Right lobe of liver (tissue), 4 donors: Measurements from ENCODE around the gene TNPO1.

ENCODE experiments used
- POLR2A ChIP-seq: fragments of 450-650 bp; IDR thresholded peaks from one replicate; pipeline ENCODE4 v1.6.1; 2017; ENCODE audit warnings: antibody characterized with exemption, mild to moderate bottlenecking
- TF ChIP-seq, protein P1 (sequence below), 4 donors: fragments of 200-600 bp in 3 of 4; fragments of 450-650 bp in 1 of 4; IDR thresholded peaks; one replicate each; pipeline versions ENCODE4 v1.5.1 to v1.8.0; 2016 to 2022; ENCODE audit warnings: antibody characterized with exemption in 4 of 4, mild to moderate bottlenecking in 2 of 4
- donor health status: DM: no; HTN: no; CAD: no.
- donor health status: DM: no; HTN: no; CAD: no.
- donor health status: DM: no; HTN: yes; CAD: no.

DNA sequence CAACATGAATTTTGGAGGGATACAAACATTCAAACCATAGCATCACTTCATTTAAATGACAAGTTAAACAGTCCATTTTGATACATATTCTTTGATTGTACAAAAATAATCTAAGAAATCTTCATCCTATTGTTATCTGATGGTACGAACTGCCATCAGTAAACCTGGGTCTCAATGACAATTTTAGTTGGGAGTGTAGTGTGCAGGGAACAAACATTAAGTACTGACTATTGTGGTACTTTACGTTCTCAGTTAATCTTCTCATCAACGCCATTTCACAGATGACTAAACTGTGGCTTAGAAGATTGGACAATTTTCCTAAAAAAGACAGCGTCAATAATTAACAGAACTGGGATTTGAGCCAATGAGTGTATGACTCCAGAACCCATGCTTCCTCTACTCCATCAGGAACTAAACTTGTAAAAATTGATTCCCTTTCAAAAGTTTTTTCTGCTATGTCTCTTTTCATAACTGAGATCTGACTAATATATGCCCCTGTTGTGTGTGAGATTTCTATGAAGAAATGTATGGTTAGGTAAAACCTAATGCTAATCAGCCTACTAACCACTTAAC, 21.1 kb downstream of the TNPO1 start:
- no peak for TF ChIP-seq POLR2A
- TF ChIP-seq, protein P1, sequence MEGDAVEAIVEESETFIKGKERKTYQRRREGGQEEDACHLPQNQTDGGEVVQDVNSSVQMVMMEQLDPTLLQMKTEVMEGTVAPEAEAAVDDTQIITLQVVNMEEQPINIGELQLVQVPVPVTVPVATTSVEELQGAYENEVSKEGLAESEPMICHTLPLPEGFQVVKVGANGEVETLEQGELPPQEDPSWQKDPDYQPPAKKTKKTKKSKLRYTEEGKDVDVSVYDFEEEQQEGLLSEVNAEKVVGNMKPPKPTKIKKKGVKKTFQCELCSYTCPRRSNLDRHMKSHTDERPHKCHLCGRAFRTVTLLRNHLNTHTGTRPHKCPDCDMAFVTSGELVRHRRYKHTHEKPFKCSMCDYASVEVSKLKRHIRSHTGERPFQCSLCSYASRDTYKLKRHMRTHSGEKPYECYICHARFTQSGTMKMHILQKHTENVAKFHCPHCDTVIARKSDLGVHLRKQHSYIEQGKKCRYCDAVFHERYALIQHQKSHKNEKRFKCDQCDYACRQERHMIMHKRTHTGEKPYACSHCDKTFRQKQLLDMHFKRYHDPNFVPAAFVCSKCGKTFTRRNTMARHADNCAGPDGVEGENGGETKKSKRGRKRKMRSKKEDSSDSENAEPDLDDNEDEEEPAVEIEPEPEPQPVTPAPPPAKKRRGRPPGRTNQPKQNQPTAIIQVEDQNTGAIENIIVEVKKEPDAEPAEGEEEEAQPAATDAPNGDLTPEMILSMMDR (IDR thresholded peaks at IDR 0.05): no peak
